ENCODE measurements around the gene TMEM62. TPM values are rescaled to one million over a fixed set of nuclear protein-coding genes. Genes with fewer than 3 reads are reported as not detected.
A peak's percentile ranks its signal among the peaks of the same experiment; 100 is the strongest.

Gene TMEM62
- total and polyA plus RNA-seq, 9 of the 15 experiments (the other 6 are each of a cell fraction or from before 2014, with no cell fraction given), result 4.4 to 16.6 (median 11.1) TPM

GRCh38 chr15:43105778-43106485 is 27.5 kb upstream of the TMEM62 start, which contains the start of gene UBR1 (continued):
- TF ChIP-seq ZNF449 (CRISPR knock-in tag; IDR thresholded peaks at IDR 0.05) (no peak), TOE1 (IDR thresholded peaks at IDR 0.05; ENCODE audit: borderline replicate concordance) (no peak; the same call in 1 of the 2 replicates), TOE1 (CRISPR knock-in tag; IDR thresholded peaks at IDR 0.05; ENCODE audit: borderline replicate concordance, low read depth) (no peak), ARID3B (CRISPR knock-in tag; IDR thresholded peaks at IDR 0.05; ENCODE audit: borderline replicate concordance) (no peak), POLR2A (conservative IDR thresholded peaks at IDR 0.05) (peak; percentile 92), CAMTA2 (CRISPR knock-in tag; conservative IDR thresholded peaks at IDR 0.05) (no peak), ELF2 (CRISPR knock-in tag; IDR thresholded peaks at IDR 0.05) (no peak), MAFF (IDR thresholded peaks at IDR 0.05; ENCODE audit: low read length) (no peak), CREM (IDR thresholded peaks at IDR 0.05; ENCODE audit: low read depth) (peak; percentile 91), HDAC3 (IDR thresholded peaks at IDR 0.05; ENCODE audit: borderline replicate concordance, partially characterized antibody) (no peak), TARDBP (IDR thresholded peaks at IDR 0.05) (no peak), CEBPG (CRISPR knock-in tag; IDR thresholded peaks at IDR 0.05) (no peak), CEBPG (tag; conservative IDR thresholded peaks at IDR 0.05 in 1 of 2, IDR thresholded peaks at IDR 0.05 in 1 of 2) (no peak), ZNF232 (CRISPR knock-in tag; IDR thresholded peaks at IDR 0.05) (no peak), PRPF4 (IDR thresholded peaks at IDR 0.05; ENCODE audit: insufficient read depth, low read depth, low read length, poor library complexity, severe bottlenecking) (no peak), ATF6 (CRISPR knock-in tag; IDR thresholded peaks at IDR 0.05) (no peak), MCM7 (IDR thresholded peaks at IDR 0.05) (no peak), RBM17 (IDR thresholded peaks at IDR 0.05; ENCODE audit: borderline replicate concordance, low read depth, low read length) (no peak), ELK1 (CRISPR knock-in tag; IDR thresholded peaks at IDR 0.05) (no peak), THRA (IDR thresholded peaks at IDR 0.05) (no peak), TCF15 (CRISPR knock-in tag; IDR thresholded peaks at IDR 0.05) (no peak)

All from K562 (cell line).